ENCODE results near the gene L3MBTL4. TPM values are rescaled to one million over a fixed set of nuclear protein-coding genes. Genes with fewer than 3 reads are reported as not detected.

Gene L3MBTL4
- total and polyA plus RNA-seq, 4 donors, result 0.26 to 4.2 (median 2.0) TPM

DNA sequence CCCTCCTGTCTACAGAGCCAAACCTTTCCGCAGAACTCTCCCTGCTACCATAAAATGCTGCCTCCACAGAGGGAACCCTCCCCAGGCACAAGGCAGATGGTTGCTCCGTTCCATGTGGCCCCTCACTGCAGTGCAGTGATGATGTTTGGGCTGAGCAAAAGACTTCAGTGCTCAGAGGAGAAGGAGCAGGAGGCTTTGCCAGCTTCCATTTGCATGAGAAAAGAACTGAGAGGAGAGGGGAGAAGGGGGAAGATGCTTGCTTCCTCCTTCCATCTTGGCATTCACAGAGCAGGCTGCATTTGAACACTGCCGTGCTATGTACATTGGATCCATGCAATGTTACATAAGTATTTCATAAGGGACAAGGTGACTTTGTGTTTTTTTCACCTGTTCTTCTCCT, 472.8 kb downstream of the L3MBTL4 start:
- Histone ChIP-seq H3K4me1 (ENCODE audit: control insufficient read depth in 1 of 2, insufficient read depth in 2 of 2, low read length in 2 of 2) (no peaks in the 10 kb centered on the region), H3K9me3 (ENCODE audit: control insufficient read depth, low read length) (no peaks in the 10 kb centered on the region), H3K36me3 (ENCODE audit: control insufficient read depth in 1 of 2, insufficient read depth in 2 of 2, low read length in 1 of 2) (no peaks in the 10 kb centered on the region), H3K27ac (ENCODE audit: low read depth in 1 of 2, low read length in 2 of 2) (no peak overlapping the region), H3K27me3 (ENCODE audit: control insufficient read depth in 1 of 2, insufficient read depth in 2 of 2, low read length in 1 of 2) (peaks cover 0 to 2% of the 10 kb centered on the region in 2 donors), H3K4me3 (ENCODE audit: low read length in 2 of 2) (no peak overlapping the region)
- DNase-seq (no peak), ATAC-seq (ENCODE audit: low FRiP score) (no peak)
- WGBS, 2 donors, result 42 to 43% methylated on average over 3 of the region's 3 CpGs
- intact Hi-C loops (cut with DNase I), result no loop called here

DNA sequence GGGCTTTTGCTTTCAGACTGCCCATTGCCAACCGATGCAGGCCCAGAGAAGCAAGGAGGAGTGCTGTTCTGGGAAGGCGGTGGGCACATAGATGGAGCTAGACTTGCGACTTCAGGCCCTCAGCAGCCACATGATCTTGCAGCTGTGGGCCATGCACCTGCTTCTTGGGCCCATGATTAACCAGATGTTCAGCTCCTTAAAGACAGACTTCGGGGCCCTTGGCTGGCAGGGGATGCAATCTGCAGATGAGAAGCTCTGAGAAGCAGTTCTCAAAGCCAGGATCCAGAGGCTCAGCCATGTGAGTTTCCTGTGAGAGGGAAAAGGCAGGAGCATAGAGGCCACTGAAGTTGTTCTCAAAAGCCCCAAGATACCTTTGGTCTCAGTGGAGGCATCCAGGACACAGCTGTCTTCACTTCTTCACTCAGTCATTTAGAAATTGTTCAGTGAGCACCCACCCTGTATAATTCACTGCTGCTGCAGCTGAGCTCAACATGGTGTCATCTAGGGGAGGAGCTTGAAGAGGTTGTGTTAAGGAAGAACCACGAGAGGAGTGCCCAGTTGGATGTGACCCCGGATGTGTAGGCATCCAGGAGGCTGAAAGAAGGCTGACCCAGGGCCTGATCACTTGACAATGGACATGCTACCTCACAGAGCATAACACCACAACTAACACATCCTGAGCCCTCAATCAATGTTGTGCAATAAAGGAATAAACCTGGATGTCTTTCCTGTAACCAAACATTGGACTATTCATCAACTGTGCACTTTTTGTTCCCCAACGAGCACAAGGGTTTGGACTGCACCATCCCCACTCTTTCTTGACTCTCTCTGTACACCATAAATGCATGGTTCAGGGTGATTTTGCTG, 474.7 kb downstream of the L3MBTL4 start:
- 84 to 90% methylated on average over 7 of the region's 7 CpGs for WGBS, 2 donors
- DNase-seq (no peak), ATAC-seq (ENCODE audit: low FRiP score) (peak; percentile 15)
- Histone ChIP-seq H3K27me3 (ENCODE audit: control insufficient read depth in 1 of 2, insufficient read depth in 2 of 2, low read length in 1 of 2) (peaks cover 0 to 2% of the 10 kb centered on the region in 2 donors), H3K27ac (ENCODE audit: low read depth in 1 of 2, low read length in 2 of 2) (no peak overlapping the region), H3K4me1 (ENCODE audit: control insufficient read depth in 1 of 2, insufficient read depth in 2 of 2, low read length in 2 of 2) (no peaks in the 10 kb centered on the region), H3K36me3 (ENCODE audit: control insufficient read depth in 1 of 2, insufficient read depth in 2 of 2, low read length in 1 of 2) (no peaks in the 10 kb centered on the region), H3K4me3 (ENCODE audit: low read length in 2 of 2) (no peak overlapping the region), H3K9me3 (ENCODE audit: control insufficient read depth, low read length) (no peaks in the 10 kb centered on the region)
- intact Hi-C loops (cut with DNase I), result no loop called here

DNA sequence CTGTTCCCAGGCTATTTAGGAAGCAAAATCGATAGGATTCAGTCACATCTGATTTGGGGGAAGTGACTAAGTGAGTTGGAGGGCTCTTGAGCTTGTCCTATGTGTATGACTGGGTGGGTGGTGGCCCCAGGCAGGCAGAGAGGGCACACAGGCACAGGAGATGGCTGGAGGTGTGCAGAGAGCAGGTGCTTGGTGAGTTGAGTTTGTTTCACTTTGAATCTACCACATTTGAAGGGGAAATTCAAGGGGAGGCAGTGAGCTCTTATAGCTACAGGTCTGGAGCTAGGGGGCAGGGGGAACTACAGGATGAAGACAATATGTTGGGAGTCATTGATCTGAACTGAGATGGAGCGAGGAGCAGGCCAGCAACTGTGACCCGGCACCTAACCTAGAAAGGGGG, 476.9 kb downstream of the L3MBTL4 start:
- Histone ChIP-seq H3K4me3 (ENCODE audit: low read length in 2 of 2) (no peak overlapping the region), H3K27ac (ENCODE audit: low read depth in 1 of 2, low read length in 2 of 2) (no peak overlapping the region), H3K27me3 (ENCODE audit: control insufficient read depth in 1 of 2, insufficient read depth in 2 of 2, low read length in 1 of 2) (peaks cover 0 to 1% of the 10 kb centered on the region in 2 donors), H3K36me3 (ENCODE audit: control insufficient read depth in 1 of 2, insufficient read depth in 2 of 2, low read length in 1 of 2) (no peaks in the 10 kb centered on the region), H3K9me3 (ENCODE audit: control insufficient read depth, low read length) (no peaks in the 10 kb centered on the region), H3K4me1 (ENCODE audit: control insufficient read depth in 1 of 2, insufficient read depth in 2 of 2, low read length in 2 of 2) (no peaks in the 10 kb centered on the region)
- no peak for ATAC-seq (ENCODE audit: low FRiP score)
- 81 to 85% methylated on average over 3 of the region's 3 CpGs for WGBS, 2 donors
- intact Hi-C loops (cut with DNase I), result no loop called here
- DNase-seq, result no peak

DNA sequence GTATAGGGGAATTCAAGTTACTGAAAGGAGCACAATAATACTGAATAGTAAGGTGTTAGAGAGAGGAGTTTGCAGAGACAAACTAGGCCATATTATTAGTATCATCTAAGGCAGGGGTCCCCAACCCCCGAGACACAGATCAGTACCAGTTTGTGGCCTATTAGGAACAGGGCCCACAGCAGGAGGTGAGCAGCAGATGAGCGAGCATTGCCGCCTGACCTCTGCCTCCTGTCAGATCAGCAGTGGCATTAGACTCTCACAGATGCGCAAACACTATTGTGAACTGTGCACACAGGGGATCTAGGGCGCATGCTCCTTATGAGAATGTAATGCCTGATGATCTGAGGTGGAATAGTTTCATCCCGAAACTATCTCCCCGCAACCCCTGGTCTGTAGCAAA, 477.6 kb downstream of the L3MBTL4 start:
- peaks cover 0 to 1% of the 10 kb centered on the region in 2 donors for H3K27me3 ChIP-seq (ENCODE audit: control insufficient read depth in 1 of 2, insufficient read depth in 2 of 2, low read length in 1 of 2)
- intact Hi-C loops (cut with DNase I), result no loop called here

DNA sequence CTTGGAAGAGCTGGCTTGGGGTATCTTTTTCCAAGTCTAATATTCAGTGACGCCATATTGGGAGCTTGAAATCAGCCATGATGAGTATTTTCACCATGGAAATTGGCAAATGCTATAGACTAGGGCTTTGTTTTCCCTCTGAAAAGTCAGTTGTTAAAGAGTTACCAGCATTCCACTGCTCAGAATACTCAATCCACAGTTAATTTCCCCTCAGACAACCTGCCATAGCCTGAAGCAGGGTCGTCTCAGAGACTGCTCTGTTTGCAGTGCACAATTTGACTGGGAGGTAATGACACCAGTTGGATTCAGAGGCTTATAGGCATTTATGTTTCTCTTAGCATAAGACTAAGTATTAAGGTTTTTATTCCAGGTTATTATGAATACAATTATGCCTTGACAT, 483.9 kb downstream of the L3MBTL4 start:
- no peak for DNase-seq
- intact Hi-C loops (cut with DNase I), result no loop called here

More for the DNA sequence above, 477.6 kb downstream of the L3MBTL4 start:
- Histone ChIP-seq H3K4me3 (ENCODE audit: low read length in 2 of 2) (no peak overlapping the region), H3K27ac (ENCODE audit: low read depth in 1 of 2, low read length in 2 of 2) (no peak overlapping the region), H3K9me3 (ENCODE audit: control insufficient read depth, low read length) (no peaks in the 10 kb centered on the region), H3K4me1 (ENCODE audit: control insufficient read depth in 1 of 2, insufficient read depth in 2 of 2, low read length in 2 of 2) (no peaks in the 10 kb centered on the region), H3K36me3 (ENCODE audit: control insufficient read depth in 1 of 2, insufficient read depth in 2 of 2, low read length in 1 of 2) (no peaks in the 10 kb centered on the region)
- WGBS, 2 donors, result 80 to 81% methylated on average over 7 of the region's 7 CpGs
- ATAC-seq (ENCODE audit: low FRiP score), result no peak
- DNase-seq, result no peak

DNA sequence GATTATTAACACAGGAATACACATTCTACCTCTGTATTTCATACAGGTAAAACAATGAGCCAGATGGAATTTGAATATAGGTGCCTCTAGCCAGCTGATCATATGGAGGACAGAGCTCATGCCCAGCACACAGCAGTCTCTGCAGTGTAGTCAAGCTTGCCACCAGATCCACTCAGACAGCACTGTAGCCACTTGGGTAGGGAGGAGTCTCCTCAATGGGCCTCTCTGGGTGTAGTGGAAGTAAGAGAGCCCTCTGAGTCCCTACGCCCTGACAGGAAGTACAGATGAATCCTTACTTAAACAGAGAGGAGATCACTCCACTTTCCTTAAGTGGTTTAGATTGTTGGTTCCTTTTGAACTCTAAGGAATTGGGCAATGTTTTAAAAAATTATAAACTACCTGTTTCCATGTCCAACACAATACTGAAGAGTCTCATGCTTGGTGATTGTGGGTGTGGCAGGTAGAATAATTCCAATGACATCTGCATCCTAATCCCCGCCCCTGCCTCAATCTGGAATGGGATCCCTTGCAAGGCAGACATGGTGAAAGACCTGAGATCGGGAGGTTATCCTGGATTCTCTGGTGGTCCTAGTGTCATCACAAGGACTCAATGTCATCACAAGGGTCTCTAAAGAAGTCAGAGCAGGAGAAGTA, 496.4 kb downstream of the L3MBTL4 start:
- ATAC-seq (ENCODE audit: low FRiP score) (no peak), DNase-seq (no peak)
- no peaks in the 10 kb centered on the region for H3K36me3 ChIP-seq (ENCODE audit: control insufficient read depth in 1 of 2, insufficient read depth in 2 of 2, low read length in 1 of 2)
- H3K4me3 ChIP-seq (ENCODE audit: low read length in 2 of 2), result no peak overlapping the region
- no peak overlapping the region for H3K27ac ChIP-seq (ENCODE audit: low read depth in 1 of 2, low read length in 2 of 2)
- no peaks in the 10 kb centered on the region for H3K4me1 ChIP-seq (ENCODE audit: control insufficient read depth in 1 of 2, insufficient read depth in 2 of 2, low read length in 2 of 2)
- H3K9me3 ChIP-seq (ENCODE audit: control insufficient read depth, low read length), result no peaks in the 10 kb centered on the region
- WGBS, 2 donors, result 72 to 83% methylated on average over 3 of the region's 3 CpGs
- intact Hi-C loops (cut with DNase I), result no loop called here
- H3K27me3 ChIP-seq (ENCODE audit: control insufficient read depth in 1 of 2, insufficient read depth in 2 of 2, low read length in 1 of 2), result no peaks in the 10 kb centered on the region

More for the DNA sequence above, 483.9 kb downstream of the L3MBTL4 start:
- Histone ChIP-seq H3K27ac (ENCODE audit: low read depth in 1 of 2, low read length in 2 of 2) (no peak overlapping the region), H3K4me1 (ENCODE audit: control insufficient read depth in 1 of 2, insufficient read depth in 2 of 2, low read length in 2 of 2) (no peaks in the 10 kb centered on the region), H3K4me3 (ENCODE audit: low read length in 2 of 2) (no peak overlapping the region), H3K36me3 (ENCODE audit: control insufficient read depth in 1 of 2, insufficient read depth in 2 of 2, low read length in 1 of 2) (no peaks in the 10 kb centered on the region), H3K9me3 (ENCODE audit: control insufficient read depth, low read length) (no peaks in the 10 kb centered on the region), H3K27me3 (ENCODE audit: control insufficient read depth in 1 of 2, insufficient read depth in 2 of 2, low read length in 1 of 2) (no peaks in the 10 kb centered on the region)
- WGBS, 2 donors, result 49% methylated on average over 2 of the region's 2 CpGs
- ATAC-seq (ENCODE audit: low FRiP score), result no peak

DNA sequence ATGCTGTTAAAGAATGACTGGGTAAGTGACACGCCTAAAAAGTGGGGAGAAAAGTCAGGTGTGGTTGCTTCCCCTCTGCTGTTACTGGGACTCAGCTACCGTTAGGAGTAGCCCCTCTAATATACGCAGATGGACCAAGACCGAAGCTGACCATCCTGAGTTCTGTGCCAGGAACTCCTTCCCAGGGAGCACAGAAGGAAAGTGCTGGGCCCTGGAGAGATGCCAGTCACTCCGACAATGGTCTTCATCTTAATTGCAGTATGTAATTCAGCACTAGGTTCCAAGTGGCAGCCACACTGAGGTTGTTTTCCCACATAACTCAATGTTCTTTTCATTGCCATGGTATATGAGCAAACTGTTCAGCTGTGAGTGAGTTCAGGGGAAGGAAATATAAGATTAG, 499.8 kb downstream of the L3MBTL4 start:
- 48 to 65% methylated on average over 5 of the region's 5 CpGs for WGBS, 2 donors
- ATAC-seq (ENCODE audit: low FRiP score) (no peak), DNase-seq (no peak)
- Histone ChIP-seq H3K36me3 (ENCODE audit: control insufficient read depth in 1 of 2, insufficient read depth in 2 of 2, low read length in 1 of 2) (no peaks in the 10 kb centered on the region), H3K4me1 (ENCODE audit: control insufficient read depth in 1 of 2, insufficient read depth in 2 of 2, low read length in 2 of 2) (no peaks in the 10 kb centered on the region), H3K27ac (ENCODE audit: low read depth in 1 of 2, low read length in 2 of 2) (no peak overlapping the region), H3K27me3 (ENCODE audit: control insufficient read depth in 1 of 2, insufficient read depth in 2 of 2, low read length in 1 of 2) (no peaks in the 10 kb centered on the region), H3K4me3 (ENCODE audit: low read length in 2 of 2) (no peak overlapping the region), H3K9me3 (ENCODE audit: control insufficient read depth, low read length) (no peaks in the 10 kb centered on the region)
- intact Hi-C loops (cut with DNase I), result no loop called here

DNA sequence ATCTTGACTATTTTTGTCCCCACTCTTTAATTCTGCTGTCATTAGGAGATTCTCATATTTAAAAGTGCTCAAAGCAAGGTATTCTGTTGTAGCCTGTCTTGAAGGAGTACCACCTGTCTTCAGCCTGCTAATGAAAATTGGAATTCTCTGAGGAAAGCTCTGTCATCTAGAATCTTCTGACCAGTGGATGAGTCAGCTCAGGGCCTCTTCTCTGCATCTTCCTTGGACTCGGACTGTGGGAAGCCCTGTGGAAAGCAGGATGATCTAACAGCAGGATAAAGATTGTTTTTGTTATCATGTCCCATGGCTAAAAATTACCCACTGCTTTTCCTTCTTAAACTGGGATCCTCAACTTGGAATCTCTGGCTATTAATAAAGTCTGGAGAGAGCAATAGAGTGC, 500.7 kb downstream of the L3MBTL4 start:
- H3K4me1 ChIP-seq (ENCODE audit: control insufficient read depth in 1 of 2, insufficient read depth in 2 of 2, low read length in 2 of 2), result no peaks in the 10 kb centered on the region
- no peaks in the 10 kb centered on the region for H3K27me3 ChIP-seq (ENCODE audit: control insufficient read depth in 1 of 2, insufficient read depth in 2 of 2, low read length in 1 of 2)
- no peaks in the 10 kb centered on the region for H3K9me3 ChIP-seq (ENCODE audit: control insufficient read depth, low read length)
- H3K36me3 ChIP-seq (ENCODE audit: control insufficient read depth in 1 of 2, insufficient read depth in 2 of 2, low read length in 1 of 2), result no peaks in the 10 kb centered on the region
- no peak for DNase-seq
- H3K4me3 ChIP-seq (ENCODE audit: low read length in 2 of 2), result no peak overlapping the region
- intact Hi-C loops (cut with DNase I), result no loop called here
- 68 to 72% methylated on average over 1 of the region's 1 CpG for WGBS, 2 donors
- no peak overlapping the region for H3K27ac ChIP-seq (ENCODE audit: low read depth in 1 of 2, low read length in 2 of 2)
- ATAC-seq (ENCODE audit: low FRiP score), result no peak

DNA sequence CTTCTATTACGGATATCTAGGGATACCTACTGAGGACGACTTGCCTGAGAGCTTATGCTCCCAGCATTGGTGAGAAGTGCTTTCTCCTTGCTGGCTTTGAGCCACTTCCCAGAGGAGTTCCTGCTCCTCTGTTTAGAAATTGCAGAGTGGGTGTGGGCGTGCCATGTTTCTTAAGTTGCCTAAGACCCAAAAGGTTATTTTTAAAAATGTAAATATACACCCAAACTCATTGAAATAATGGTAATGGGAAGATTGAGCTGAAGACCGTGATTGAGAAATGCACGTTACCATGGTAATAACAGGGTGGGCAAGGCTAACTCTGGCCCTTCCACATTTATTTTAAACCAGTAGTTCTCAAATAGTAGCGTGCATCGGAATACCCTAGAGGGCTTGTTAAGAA, 502.1 kb downstream of the L3MBTL4 start:
- Histone ChIP-seq H3K4me1 (ENCODE audit: control insufficient read depth in 1 of 2, insufficient read depth in 2 of 2, low read length in 2 of 2) (no peaks in the 10 kb centered on the region), H3K4me3 (ENCODE audit: low read length in 2 of 2) (no peak overlapping the region), H3K27ac (ENCODE audit: low read depth in 1 of 2, low read length in 2 of 2) (no peak overlapping the region), H3K9me3 (ENCODE audit: control insufficient read depth, low read length) (no peaks in the 10 kb centered on the region), H3K36me3 (ENCODE audit: control insufficient read depth in 1 of 2, insufficient read depth in 2 of 2, low read length in 1 of 2) (no peaks in the 10 kb centered on the region), H3K27me3 (ENCODE audit: control insufficient read depth in 1 of 2, insufficient read depth in 2 of 2, low read length in 1 of 2) (no peaks in the 10 kb centered on the region)
- DNase-seq, result no peak
- no peak for ATAC-seq (ENCODE audit: low FRiP score)
- intact Hi-C loops (cut with DNase I), result no loop called here
- 63 to 67% methylated on average over 7 of the region's 7 CpGs for WGBS, 2 donors
